B cell (primary cell): ENCODE results near the gene BBS2. TPM values are rescaled to one million over a fixed set of nuclear protein-coding genes. Genes with fewer than 3 reads are reported as not detected.

Experiments used
- ATAC-seq: fragments of 200-7000 bp; cut with Tn5 transposase; one replicate; pipeline ENCODE4 v1.10.0; 2021; ENCODE audit warnings: low read depth, mild to moderate bottlenecking, moderate number of reproducible peaks, moderate library complexity
- CTCF ChIA-PET: fragments of 350-600 bp; sonication (Branson Sonifier 250); formaldehyde crosslinking; loops from one replicate; lab custom pipeline; 2021; ENCODE audit warnings: antibody characterized with exemption, inconsistent platforms; lab: Charles Lee
- POLR2A ChIA-PET: fragments of 350-600 bp; sonication (Branson Sonifier 250); formaldehyde crosslinking; loops from one replicate; lab custom pipeline; 2021; ENCODE audit warnings: antibody characterized with exemption; lab: Charles Lee
- DNase-seq: peaks from one replicate; pipeline ENCODE4 v3.0.0; 2013
- H2AFZ ChIP-seq: 2 replicates; pipeline ENCODE4 v1.6.1; 2012; ENCODE audit warnings: mild to moderate bottlenecking, low read depth, low read length; ENCODE audit not compliant: insufficient read depth, poor library complexity, severe bottlenecking
- H3K27ac ChIP-seq, 2 donors: 1 replicate in 1 of 2; 2 replicates in 1 of 2; pipeline ENCODE4 v1.5.1; 2012 to 2013; ENCODE audit warnings: low read length in 2 of 2, mild to moderate bottlenecking in 2 of 2, moderate library complexity in 1 of 2
- H3K27me3 ChIP-seq, 4 experiments: fragments of 200-600 bp in 1 of 4; sonication (generic) in 1 of 4; replicated peaks in 1 of 4; 1 replicate in 2 of 4; 2 replicates in 2 of 4; pipeline versions ENCODE4 v1.6.1 to v1.7.0; 2013 to 2016; ENCODE audit warnings: low read length in 3 of 4, mild to moderate bottlenecking in 2 of 4, mixed read lengths in 1 of 4, moderate library complexity in 1 of 4; ENCODE audit not compliant: insufficient read depth in 4 of 4, control insufficient read depth in 3 of 4; ENCODE audit errors: control extremely low read depth in 1 of 4
- H3K36me3 ChIP-seq, 2 experiments: replicated peaks in 1 of 2; 1 replicate in 1 of 2; 2 replicates in 1 of 2; pipeline versions ENCODE4 v1.6.1 to v1.7.1; 2013; ENCODE audit warnings: low read length in 1 of 2; ENCODE audit not compliant: insufficient read depth in 2 of 2, control insufficient read depth in 1 of 2; ENCODE audit errors: control extremely low read depth in 1 of 2, extremely low read depth in 1 of 2
- H3K4me1 ChIP-seq, 2 donors: fragments of 200-600 bp in 1 of 2; sonication (generic) in 1 of 2; 1 replicate in 1 of 2; 2 replicates in 1 of 2; pipeline versions ENCODE4 v1.5.1 to v1.6.1; 2013 to 2017; ENCODE audit warnings: low read length in 2 of 2; ENCODE audit not compliant: control insufficient read depth in 2 of 2, insufficient read depth in 2 of 2
- H3K4me2 ChIP-seq: replicated peaks from 2 replicates; pipeline ENCODE3; 2012; ENCODE audit warnings: mild to moderate bottlenecking, low read depth, low read length; ENCODE audit not compliant: poor library complexity, severe bottlenecking
- H3K4me3 ChIP-seq, 5 experiments: fragments of 200-600 bp in 1 of 5; sonication (generic) in 1 of 5; 1 replicate in 3 of 5; 2 replicates in 2 of 5; pipeline versions ENCODE4 v1.5.1 to v1.7.0; 2011 to 2016; ENCODE audit warnings: low read length in 4 of 5, mild to moderate bottlenecking in 4 of 5, low read depth in 2 of 5, control low read depth in 1 of 5, moderate library complexity in 1 of 5; ENCODE audit not compliant: insufficient read depth in 1 of 5; ENCODE audit errors: control extremely low read depth in 1 of 5, extremely low read depth in 1 of 5
- H3K79me2 ChIP-seq: fragments of 200-600 bp; sonication (generic); one replicate; pipeline ENCODE4 v1.6.0; 2016; ENCODE audit warnings: low read length; ENCODE audit not compliant: control insufficient read depth, insufficient read depth
- H3K9ac ChIP-seq: fragments of 200-600 bp; sonication (generic); 2 replicates; pipeline ENCODE4 v1.6.1; 2017; ENCODE audit warnings: mild to moderate bottlenecking, low read length, moderate library complexity
- H3K9me3 ChIP-seq, 3 donors: one replicate each; pipeline versions ENCODE4 v1.6.1 to v1.7.1; 2013; ENCODE audit warnings: low read length in 2 of 3; ENCODE audit not compliant: control insufficient read depth in 2 of 3, insufficient read depth in 1 of 3; ENCODE audit errors: control extremely low read depth in 1 of 3
- H4K20me1 ChIP-seq: 2 replicates; pipeline ENCODE4 v1.6.0; 2012; ENCODE audit warnings: mild to moderate bottlenecking, low read length; ENCODE audit not compliant: insufficient read depth, control insufficient read depth, poor library complexity, severe bottlenecking
- H3K27ac Mint-ChIP-seq: one replicate; pipeline ENCODE4 v1.8.0; 2021; ENCODE audit warnings: mixed read lengths
- H3K27me3 Mint-ChIP-seq: one replicate; pipeline ENCODE4 v1.8.0; 2021; ENCODE audit warnings: mixed read lengths
- H3K4me1 Mint-ChIP-seq: one replicate; pipeline ENCODE4 v1.8.0; 2021; ENCODE audit warnings: mixed read lengths
- H3K4me3 Mint-ChIP-seq: one replicate; pipeline ENCODE4 v1.8.0; 2021; ENCODE audit warnings: mixed read lengths
- H3K9me3 Mint-ChIP-seq: one replicate; pipeline ENCODE4 v1.8.0; 2022; ENCODE audit warnings: mixed read lengths; ENCODE audit not compliant: insufficient read depth
- WGBS: methylation state at CpG from one replicate; pipeline ENCODE4 v1.1.5; 2013; ENCODE audit warnings: missing lambda C conversion rate; ENCODE audit not compliant: insufficient coverage; 5-methylcytosine and 5-hydroxymethylcytosine counted together
- intact Hi-C: fragments of 100-400 bp; cut with micrococcal nuclease; formaldehyde crosslinking; loops from one replicate; pipeline ENCODE4 v1.10.0; 2022
- polyA plus RNA-seq: library from polyadenylated mRNA; depleted of rRNA; stranded (reverse); fragments of >200 nt; gene quantifications from 2 replicates; pipeline ENCODE4 v1.2.3, GENCODE V29; 2012
- total RNA-seq, 2 donors: library from RNA; stranded (reverse); fragments of 120-200 nt in 1 of 2; gene quantifications; 1 replicate in 1 of 2; 2 replicates in 1 of 2; pipeline versions ENCODE4 v1.2.3 to v1.2.4, GENCODE V29; 2013 to 2022
- TF ChIP-seq, protein P1 (sequence below): fragments of 200-600 bp; IDR thresholded peaks from one replicate; pipeline ENCODE4 v1.8.0; 2022; ENCODE audit warnings: antibody characterized with exemption, mild to moderate bottlenecking

BBS2 gene
- total and polyA plus RNA-seq, 2 donors (not counting 1 experiment from before 2014, with no cell fraction given), result 49.4 to 63.4 TPM

- POLR2A ChIA-PET, result no interaction called here
- Histone ChIP-seq H4K20me1 (no peaks in the 10 kb centered on the region), H3K27me3 (peaks cover 0 to 8% (median 1%) of the 10 kb centered on the region in 4 experiments), H3K9ac (no peak overlapping the region), H3K27ac (no peak overlapping the region), H3K4me2 (no peak overlapping the region), H2AFZ (no peak overlapping the region), H3K4me1 (no peaks in the 10 kb centered on the region), H3K36me3 (no peaks in the 10 kb centered on the region), H3K79me2 (no peaks in the 10 kb centered on the region), H3K9me3 (no peaks in the 10 kb centered on the region), H3K4me3 (no peak overlapping the region)
- ATAC-seq (no peak), DNase-seq (no peak)
- intact Hi-C loops, result no loop called here
- H3K27me3 Mint-ChIP-seq, result peaks cover 43% of the 10 kb centered on the region
- WGBS, result 86% methylated on average over 1 of the region's 1 CpG
- H3K9me3 Mint-ChIP-seq, result no peaks in the 10 kb centered on the region
- H3K4me1 Mint-ChIP-seq, result no peaks in the 10 kb centered on the region
- CTCF ChIA-PET, result interaction anchor here (1.4 kb wide), 1 partner anchor 40 kb away, joined by 4 read pairs; no protein-coding TSS in a partner anchor
- no peak overlapping the region for H3K27ac Mint-ChIP-seq
- no peak overlapping the region for H3K4me3 Mint-ChIP-seq
- TF ChIP-seq, protein P1, sequence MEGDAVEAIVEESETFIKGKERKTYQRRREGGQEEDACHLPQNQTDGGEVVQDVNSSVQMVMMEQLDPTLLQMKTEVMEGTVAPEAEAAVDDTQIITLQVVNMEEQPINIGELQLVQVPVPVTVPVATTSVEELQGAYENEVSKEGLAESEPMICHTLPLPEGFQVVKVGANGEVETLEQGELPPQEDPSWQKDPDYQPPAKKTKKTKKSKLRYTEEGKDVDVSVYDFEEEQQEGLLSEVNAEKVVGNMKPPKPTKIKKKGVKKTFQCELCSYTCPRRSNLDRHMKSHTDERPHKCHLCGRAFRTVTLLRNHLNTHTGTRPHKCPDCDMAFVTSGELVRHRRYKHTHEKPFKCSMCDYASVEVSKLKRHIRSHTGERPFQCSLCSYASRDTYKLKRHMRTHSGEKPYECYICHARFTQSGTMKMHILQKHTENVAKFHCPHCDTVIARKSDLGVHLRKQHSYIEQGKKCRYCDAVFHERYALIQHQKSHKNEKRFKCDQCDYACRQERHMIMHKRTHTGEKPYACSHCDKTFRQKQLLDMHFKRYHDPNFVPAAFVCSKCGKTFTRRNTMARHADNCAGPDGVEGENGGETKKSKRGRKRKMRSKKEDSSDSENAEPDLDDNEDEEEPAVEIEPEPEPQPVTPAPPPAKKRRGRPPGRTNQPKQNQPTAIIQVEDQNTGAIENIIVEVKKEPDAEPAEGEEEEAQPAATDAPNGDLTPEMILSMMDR, result no peak
These were observed 40.6 kb upstream of the BBS2 start for GRCh38 chr16:56560447-56560846.

- Histone ChIP-seq H4K20me1 (no peaks in the 10 kb centered on the region), H2AFZ (no peak overlapping the region), H3K27me3 (peaks cover 0 to 6% (median 1%) of the 10 kb centered on the region in 4 experiments), H3K27ac (no peak overlapping the region), H3K9me3 (no peaks in the 10 kb centered on the region), H3K9ac (no peak overlapping the region), H3K79me2 (no peaks in the 10 kb centered on the region), H3K36me3 (no peaks in the 10 kb centered on the region), H3K4me3 (no peak overlapping the region), H3K4me2 (no peak overlapping the region), H3K4me1 (no peaks in the 10 kb centered on the region)
- H3K9me3 Mint-ChIP-seq, result no peaks in the 10 kb centered on the region
- DNase-seq, result no peak
- H3K27me3 Mint-ChIP-seq, result peaks cover 40% of the 10 kb centered on the region
- TF ChIP-seq, protein P1, result no peak
- H3K4me1 Mint-ChIP-seq, result no peaks in the 10 kb centered on the region
- H3K27ac Mint-ChIP-seq, result no peak overlapping the region
- 67% methylated on average over 1 of the region's 4 CpGs for WGBS
- ChIA-PET CTCF (no interaction called here), POLR2A (no interaction called here)
- intact Hi-C loops, result no loop called here
- no peak overlapping the region for H3K4me3 Mint-ChIP-seq
- no peak for ATAC-seq
These were observed 39.3 kb upstream of the BBS2 start for GRCh38 chr16:56559109-56559508.
